ENCODE data around the gene NTF3.
"Not testable (repeated sequence)": the region's sequence is repeated elsewhere in the genome, so short reads cannot be mapped to it uniquely, and the experiment has no call there.

DNA sequence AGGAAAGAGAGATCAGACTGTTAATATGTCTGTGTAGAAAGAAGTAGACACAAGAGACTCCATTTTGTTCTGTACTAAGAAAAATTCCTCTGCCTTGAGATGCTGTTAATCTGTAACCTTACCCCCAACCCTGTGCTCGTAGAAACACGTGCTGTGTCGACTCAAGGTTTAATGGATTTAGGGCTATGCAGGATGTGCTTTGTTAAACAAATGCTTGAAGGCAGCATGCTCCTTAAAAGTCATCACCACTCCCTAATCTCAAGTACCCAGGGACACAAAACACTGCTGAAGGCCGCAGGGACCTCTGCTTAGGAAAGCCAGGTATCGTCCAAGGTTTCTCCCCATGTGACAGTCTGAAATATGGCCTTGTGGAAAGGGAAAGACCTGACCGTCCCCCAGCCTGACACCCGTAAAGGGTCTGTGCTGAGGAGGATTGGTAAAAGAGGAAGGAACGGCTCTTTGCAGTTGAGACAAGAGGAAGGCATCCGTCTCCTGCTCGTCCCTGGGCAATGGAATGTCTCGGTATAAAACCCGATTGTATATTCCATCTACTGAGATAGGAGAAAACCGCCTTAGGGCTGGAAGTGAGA, 105.2 kb downstream of the NTF3 start:
- TF ChIP-seq CTCF, POLR2AphosphoS5, POLR2A (IDR thresholded peaks at IDR 0.05): not testable (repeated sequence)
